ENCODE results near the gene APBB3. TPM values are rescaled to one million over a fixed set of nuclear protein-coding genes. Genes with fewer than 3 reads are reported as not detected.

The APBB3 gene
- total RNA-seq, 6 experiments from 2014 or later: 9.6 to 24.3 (median 14.3) TPM

DNA sequence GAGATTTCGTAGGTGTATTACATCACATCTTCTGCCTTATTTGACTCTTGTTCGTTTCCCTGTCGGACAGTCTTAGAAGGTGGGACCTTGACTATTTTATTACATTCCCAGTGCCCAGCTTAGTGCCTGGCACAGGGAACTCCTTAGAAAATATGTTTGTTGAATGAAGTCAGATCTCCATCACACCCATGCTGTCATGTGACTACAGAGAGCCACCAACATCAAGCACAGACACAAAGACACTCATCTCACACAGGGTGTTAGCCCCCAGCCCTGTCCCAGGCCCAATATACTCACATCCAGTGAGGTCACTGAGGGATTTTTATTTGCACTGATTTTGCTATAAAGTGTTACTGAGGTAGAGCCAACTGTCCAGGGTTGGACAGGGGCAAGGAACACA is 6.4 kb downstream of the APBB3 start:
- Histone ChIP-seq H3K27ac (peak overlapping the region; percentile 81 to 92 (median 84)), H3K27me3 (no peaks in the 10 kb centered on the region), H3K36me3 (no peaks in the 10 kb centered on the region), H3K4me3 (no peak overlapping the region), H3K9me3 (no peaks in the 10 kb centered on the region), H3K4me1 (peaks cover 0 to 65% (median 30%) of the 10 kb centered on the region in 4 donors)
- DNase-seq (no peak), ATAC-seq (no peak)
- intact Hi-C loops (cut with DNase I): no loop called here
- WGBS (ENCODE audit: insufficient coverage, low coverage, low lambda C conversion rate, missing lambda C conversion rate): 47% methylated on average over 3 of the region's 3 CpGs
- TF ChIP-seq, protein P1, sequence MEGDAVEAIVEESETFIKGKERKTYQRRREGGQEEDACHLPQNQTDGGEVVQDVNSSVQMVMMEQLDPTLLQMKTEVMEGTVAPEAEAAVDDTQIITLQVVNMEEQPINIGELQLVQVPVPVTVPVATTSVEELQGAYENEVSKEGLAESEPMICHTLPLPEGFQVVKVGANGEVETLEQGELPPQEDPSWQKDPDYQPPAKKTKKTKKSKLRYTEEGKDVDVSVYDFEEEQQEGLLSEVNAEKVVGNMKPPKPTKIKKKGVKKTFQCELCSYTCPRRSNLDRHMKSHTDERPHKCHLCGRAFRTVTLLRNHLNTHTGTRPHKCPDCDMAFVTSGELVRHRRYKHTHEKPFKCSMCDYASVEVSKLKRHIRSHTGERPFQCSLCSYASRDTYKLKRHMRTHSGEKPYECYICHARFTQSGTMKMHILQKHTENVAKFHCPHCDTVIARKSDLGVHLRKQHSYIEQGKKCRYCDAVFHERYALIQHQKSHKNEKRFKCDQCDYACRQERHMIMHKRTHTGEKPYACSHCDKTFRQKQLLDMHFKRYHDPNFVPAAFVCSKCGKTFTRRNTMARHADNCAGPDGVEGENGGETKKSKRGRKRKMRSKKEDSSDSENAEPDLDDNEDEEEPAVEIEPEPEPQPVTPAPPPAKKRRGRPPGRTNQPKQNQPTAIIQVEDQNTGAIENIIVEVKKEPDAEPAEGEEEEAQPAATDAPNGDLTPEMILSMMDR (IDR thresholded peaks at IDR 0.05): no peak
- TF ChIP-seq POLR2A (IDR thresholded peaks at IDR 0.05): no peak

DNA sequence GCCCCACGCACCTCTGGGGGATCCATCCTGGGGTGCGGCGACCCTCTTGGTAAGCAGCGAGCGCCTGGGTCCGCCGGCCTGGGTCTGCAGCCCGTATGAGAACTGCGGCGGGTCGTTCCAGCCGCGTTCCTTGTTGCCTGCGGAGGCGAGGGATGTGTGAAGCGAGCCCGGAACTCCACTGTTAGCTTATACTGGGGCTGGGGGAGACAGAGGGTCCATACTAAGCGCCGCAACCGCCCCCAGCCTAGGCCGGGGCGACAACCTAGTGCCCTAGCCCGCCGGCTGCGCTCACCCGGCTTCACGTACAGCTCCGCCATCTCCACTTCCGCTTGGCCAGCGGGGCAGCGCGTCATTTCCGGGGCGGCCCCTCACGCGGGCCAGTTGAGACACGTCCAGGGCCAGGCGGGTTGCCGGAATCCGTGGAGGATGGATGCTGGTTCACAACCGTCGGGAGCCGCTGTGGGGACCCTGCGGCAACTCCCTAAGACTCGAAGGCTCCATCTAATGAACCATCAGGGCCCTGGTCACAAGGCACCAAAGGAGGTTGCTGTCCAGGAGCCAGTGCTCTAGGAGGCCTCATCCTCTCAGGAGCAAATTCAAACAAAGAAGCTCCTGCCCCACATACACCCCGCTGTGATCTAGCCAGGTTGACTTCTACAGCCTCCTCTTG is 7.1 kb downstream of the APBB3 start, which contains the start of gene SRA1:
Gene SRA1, minus strand, starts transcription at position 338 of the 670 bp plus-strand sequence. Its CDS starts 21 bp downstream, at position 317.
- TF ChIP-seq, protein P1 (IDR thresholded peaks at IDR 0.05): no peak
- peak; percentile 99 for TF ChIP-seq POLR2A (IDR thresholded peaks at IDR 0.05)
- ATAC-seq (peak; percentile 78 to 85 (median 82)), DNase-seq (peak; percentile 95 to 96 (median 95))
- 2% methylated on average over 9 of the region's 46 CpGs for WGBS (ENCODE audit: insufficient coverage, low coverage, low lambda C conversion rate, missing lambda C conversion rate)
- Histone ChIP-seq H3K9me3 (no peaks in the 10 kb centered on the region), H3K4me3 (peak within 1 kb of the TSS; percentile 71 to 84 (median 81)), H3K27me3 (no peaks in the 10 kb centered on the region), H3K27ac (peak within 1 kb of the TSS; percentile 81 to 92 (median 84)), H3K36me3 (no peaks in the 10 kb centered on the region), H3K4me1 (peaks cover 0 to 58% (median 27%) of the 10 kb centered on the region in 4 donors)
- intact Hi-C loops (cut with DNase I): no loop called here

DNA sequence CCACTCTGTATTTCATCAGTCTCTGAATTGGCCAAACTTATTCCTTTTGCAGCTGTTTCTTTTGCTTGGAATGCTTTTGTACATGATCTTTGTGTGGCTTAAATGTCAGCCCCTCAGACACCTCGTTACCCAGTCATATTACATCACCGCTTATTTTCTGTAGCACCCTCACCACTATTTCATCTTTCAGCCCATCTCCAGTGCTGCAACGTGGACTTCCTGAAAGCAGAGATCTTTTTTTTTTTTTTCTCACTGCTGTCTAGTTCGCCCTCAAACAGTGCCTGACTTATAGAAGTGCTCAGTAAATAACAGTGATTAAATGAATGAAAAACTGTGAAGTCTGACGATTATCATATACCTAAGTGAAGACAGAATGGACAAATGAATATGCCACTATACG is 8.0 kb downstream of the APBB3 start:
- no peaks in the 10 kb centered on the region for H3K9me3 ChIP-seq
- H3K4me3 ChIP-seq: peak overlapping the region; percentile 71 to 84 (median 81)
- H3K4me1 ChIP-seq: peaks cover 0 to 50% (median 23%) of the 10 kb centered on the region in 4 donors
- no peaks in the 10 kb centered on the region for H3K27me3 ChIP-seq
- TF ChIP-seq POLR2A (IDR thresholded peaks at IDR 0.05): no peak
- TF ChIP-seq, protein P1 (IDR thresholded peaks at IDR 0.05): no peak
- ATAC-seq (no peak), DNase-seq (no peak)
- intact Hi-C loops (cut with DNase I): no loop called here
- H3K27ac ChIP-seq: peak overlapping the region; percentile 81 to 92 (median 84)
- peaks cover 0 to 4% (median 1%) of the 10 kb centered on the region in 4 donors for H3K36me3 ChIP-seq
- 6% methylated on average over 6 of the region's 6 CpGs for WGBS (ENCODE audit: insufficient coverage, low coverage, low lambda C conversion rate, missing lambda C conversion rate)

DNA sequence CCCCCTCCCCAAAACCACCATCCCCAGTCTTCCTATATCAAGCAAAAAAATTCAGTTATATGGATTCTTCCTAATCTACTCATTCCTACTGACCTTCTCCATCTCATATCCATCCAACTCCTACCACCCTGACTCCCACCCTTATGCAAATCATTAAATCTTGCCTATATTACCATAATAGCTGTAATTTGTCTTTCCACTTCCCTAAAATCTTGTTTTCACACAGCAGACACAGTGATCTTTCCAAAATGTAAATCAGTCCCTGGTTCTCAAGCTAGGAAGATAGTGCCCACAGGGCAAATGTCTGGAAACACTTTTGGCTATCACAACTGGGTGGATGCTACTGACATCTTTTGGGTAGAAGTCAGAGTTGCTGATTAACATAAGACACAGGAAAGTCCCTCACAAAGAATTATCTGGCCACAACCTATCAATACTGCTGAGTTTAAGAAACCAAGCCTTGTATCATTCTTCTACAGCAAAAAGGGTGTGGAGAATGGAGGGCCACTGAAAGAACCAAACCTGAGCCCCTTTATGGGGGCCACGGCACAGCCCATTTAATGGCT is 8.6 kb downstream of the APBB3 start:
- Histone ChIP-seq H3K27me3 (no peaks in the 10 kb centered on the region), H3K4me1 (peaks cover 0 to 46% (median 21%) of the 10 kb centered on the region in 4 donors), H3K9me3 (no peaks in the 10 kb centered on the region), H3K27ac (peak overlapping the region in 1 of 3 donors; percentile 92), H3K4me3 (peak overlapping the region in 2 of 3 donors; percentile 81 to 84), H3K36me3 (peaks cover 0 to 10% (median 3%) of the 10 kb centered on the region in 4 donors)
- 57% methylated on average over 1 of the region's 1 CpG for WGBS (ENCODE audit: insufficient coverage, low coverage, low lambda C conversion rate, missing lambda C conversion rate)
- DNase-seq (no peak), ATAC-seq (no peak)
- TF ChIP-seq, protein P1 (IDR thresholded peaks at IDR 0.05): no peak
- no peak for TF ChIP-seq POLR2A (IDR thresholded peaks at IDR 0.05)
- intact Hi-C loops (cut with DNase I): no loop called here
